Testis (tissue), 3 donors: ENCODE measurements around the gene RNF114. TPM values are rescaled to one million over a fixed set of nuclear protein-coding genes. Genes with fewer than 3 reads are reported as not detected.

Source experiments
- DNase-seq: peaks from one replicate; pipeline ENCODE4 v3.0.0-alpha.2; 2019
- H3K27ac ChIP-seq, 2 donors: fragments of 200-600 bp; sonication (generic); one replicate each; pipeline ENCODE4 v1.5.1; 2019
- H3K27me3 ChIP-seq: fragments of 200-600 bp; sonication (generic); one replicate; pipeline ENCODE4 v1.5.1; 2019
- H3K36me3 ChIP-seq: fragments of 200-600 bp; sonication (generic); one replicate; pipeline ENCODE4 v1.5.1; 2017; ENCODE audit warnings: low read depth; ENCODE audit errors: missing control alignments
- H3K4me1 ChIP-seq: fragments of 200-600 bp; sonication (generic); one replicate; pipeline ENCODE4 v1.5.1; 2019
- H3K4me3 ChIP-seq, 2 donors: fragments of 200-600 bp; sonication (generic); one replicate each; pipeline ENCODE4 v1.5.1; 2017 to 2019
- H3K9me3 ChIP-seq: fragments of 200-600 bp; sonication (generic); one replicate; pipeline ENCODE4 v1.5.1; 2017
- CTCF ChIP-seq, 3 experiments: fragments of 450-650 bp in 2 of 3; fragments of 200-600 bp in 1 of 3; sonication (generic) in 1 of 3; IDR thresholded peaks; one replicate each; pipeline ENCODE4 v1.5.1; 2016 to 2019; ENCODE audit warnings: antibody characterized with exemption in 3 of 3, mild to moderate bottlenecking in 2 of 3, moderate library complexity in 1 of 3
- POLR2A ChIP-seq: fragments of 450-650 bp; IDR thresholded peaks from one replicate; pipeline ENCODE4 v1.6.1; 2017; ENCODE audit warnings: antibody characterized with exemption, mild to moderate bottlenecking, moderate library complexity
- WGBS, 2 donors: methylation state at CpG; one replicate each; pipeline ENCODE4 v1.1.5; 2018; 5-methylcytosine and 5-hydroxymethylcytosine counted together
- intact Hi-C: fragments of 100-400 bp; cut with DNase I; formaldehyde crosslinking; loops from one replicate; pipeline ENCODE4 v1.15.1; 2023; ENCODE audit warnings: low total_unique reads
- polyA plus RNA-seq: library from polyadenylated mRNA; stranded (reverse); fragments of 350-450 nt; fragmentation: Illumina TruSeq; extraction: RNeasy Lipid Tissue Mini Kit (QIAGEN cat#74804); gene quantifications from one replicate; pipeline ENCODE4 v1.2.3, GENCODE V29; 2014; ENCODE audit warnings: low read depth, low replicate concordance; ENCODE audit not compliant: insufficient read depth
- total RNA-seq, 2 donors: library from RNA; depleted of rRNA; stranded (reverse); fragments of >200 nt; gene quantifications; one replicate each; pipeline ENCODE4 v1.2.3, GENCODE V29; 2016

RNF114 gene
- total and polyA plus RNA-seq, 3 donors from 2014 or later, result 472 to 531 (median 479) TPM

- no peak overlapping the region for H3K4me3 ChIP-seq
- H3K4me1 ChIP-seq, result peaks cover 14% of the 10 kb centered on the region
- no peak overlapping the region for H3K27ac ChIP-seq
- no peak for DNase-seq
- TF ChIP-seq POLR2A, result no peak
- 72 to 84% methylated on average over 3 of the region's 3 CpGs for WGBS, 2 donors
- H3K36me3 ChIP-seq, result no peaks in the 10 kb centered on the region
- no peaks in the 10 kb centered on the region for H3K27me3 ChIP-seq
- H3K9me3 ChIP-seq, result no peaks in the 10 kb centered on the region
- intact Hi-C loops, result no loop called here
Measured at GRCh38 chr20:49978685-49979029, 42.5 kb downstream of the RNF114 start.

GRCh38 chr20:49979030-49979832 lies 43.0 kb downstream of the RNF114 start:
- H3K4me3 ChIP-seq, result peak overlapping the region in 1 of 2 donors; percentile 11
- no peaks in the 10 kb centered on the region for H3K9me3 ChIP-seq
- H3K4me1 ChIP-seq, result peaks cover 14% of the 10 kb centered on the region
- 20 to 40% methylated on average over 10 to 33 of the region's 37 CpGs for WGBS, 2 donors
- H3K27ac ChIP-seq, result no peak overlapping the region
- H3K36me3 ChIP-seq, result no peaks in the 10 kb centered on the region
- DNase-seq, result peak; percentile 41
- TF ChIP-seq CTCF (IDR thresholded peaks at IDR 0.05) (peak; percentile 98 to 100 (median 99)), POLR2A (no peak)
- no peaks in the 10 kb centered on the region for H3K27me3 ChIP-seq
- intact Hi-C loops, result no loop called here

- intact Hi-C loops, result loop anchor here (5.0 kb wide), 1 partner anchor 92 kb away; no protein-coding TSS in a partner anchor
- Histone ChIP-seq H3K27ac (no peak overlapping the region), H3K27me3 (no peaks in the 10 kb centered on the region), H3K4me3 (no peak overlapping the region), H3K36me3 (no peaks in the 10 kb centered on the region), H3K9me3 (no peaks in the 10 kb centered on the region), H3K4me1 (peaks cover 14% of the 10 kb centered on the region)
- WGBS, 2 donors, result 71 to 76% methylated on average over 11 of the region's 11 CpGs
- TF ChIP-seq POLR2A (no peak), CTCF (IDR thresholded peaks at IDR 0.05) (no peak)
- DNase-seq, result no peak
Measured at GRCh38 chr20:49980140-49981008, 44.2 kb downstream of the RNF114 start.

- Histone ChIP-seq H3K36me3 (no peaks in the 10 kb centered on the region), H3K27ac (no peak overlapping the region), H3K9me3 (no peaks in the 10 kb centered on the region), H3K27me3 (no peaks in the 10 kb centered on the region), H3K4me1 (peaks cover 19% of the 10 kb centered on the region), H3K4me3 (no peak overlapping the region)
- no peak for TF ChIP-seq CTCF (IDR thresholded peaks at IDR 0.05)
- no peak for TF ChIP-seq POLR2A
- DNase-seq, result no peak
- WGBS, 2 donors, result 64 to 77% methylated on average over 20 to 23 of the region's 23 CpGs
- intact Hi-C loops, result loop anchor here (5.0 kb wide), 1 partner anchor 91 kb away; no protein-coding TSS in a partner anchor
Measured at GRCh38 chr20:49981218-49982071, 45.2 kb downstream of the RNF114 start.
